ENCODE measurements around the gene ANO2.

DNA sequence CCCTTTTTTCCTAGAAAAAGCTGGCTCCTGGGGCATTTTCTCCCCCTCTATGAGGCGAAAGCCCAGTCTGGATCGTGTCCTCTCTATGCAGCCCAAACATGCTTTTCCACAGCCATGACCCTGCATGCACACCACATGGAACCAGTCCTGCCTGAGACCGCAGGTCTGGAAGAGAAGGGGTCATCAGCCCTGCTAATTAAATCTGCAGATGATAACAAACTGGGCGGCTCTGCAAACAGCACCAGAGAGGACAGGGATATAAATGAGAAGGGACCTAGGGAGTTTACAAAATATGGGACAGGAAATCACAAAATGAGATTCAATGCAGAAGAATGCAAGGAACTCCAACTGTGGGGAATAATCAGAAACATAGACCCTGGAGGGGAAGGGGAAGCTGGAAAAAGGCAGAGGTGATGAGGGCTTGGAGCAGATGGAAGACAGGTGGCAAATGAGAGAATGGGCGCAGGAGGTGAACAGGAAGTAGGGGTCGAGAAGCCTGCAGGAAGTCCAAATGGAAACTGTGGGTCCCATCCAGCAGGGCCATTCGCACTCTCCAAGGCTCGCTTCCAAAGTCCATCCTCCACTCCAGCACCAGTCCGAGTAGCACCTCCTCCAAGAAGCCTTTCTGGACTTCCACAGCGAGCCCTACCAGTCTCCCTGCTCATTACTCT lies 76.3 kb downstream of the ANO2 start:
- no peak for TF ChIP-seq POLR2A (IDR thresholded peaks at IDR 0.05; ENCODE audit: low read length)
- no peak for TF ChIP-seq GATA1 (IDR thresholded peaks at IDR 0.05; ENCODE audit: low read depth, low read length)
